Mucosa of descending colon (tissue), 3 donors: ENCODE data around the gene ANAPC2. TPM values are rescaled to one million over a fixed set of nuclear protein-coding genes. Genes with fewer than 3 reads are reported as not detected.

Source experiments
- ATAC-seq: fragments of 200-7000 bp; cut with Tn5 transposase; one replicate; pipeline ENCODE4 v1.9.1; 2020; ENCODE audit warnings: mild to moderate bottlenecking, moderate library complexity
- DNase-seq, 3 donors: peaks; one replicate each; pipeline ENCODE4 v3.0.0-alpha.2; 2020
- H3K36me3 ChIP-seq: fragments of 200-600 bp; one replicate; pipeline ENCODE4 v1.8.0; 2021; ENCODE audit warnings: low read depth, mild to moderate bottlenecking
- H3K4me1 ChIP-seq: fragments of 200-600 bp; one replicate; pipeline ENCODE4 v1.8.0; 2021; ENCODE audit warnings: low read depth, mild to moderate bottlenecking
- H3K4me3 ChIP-seq: fragments of 200-600 bp; one replicate; pipeline ENCODE4 v1.8.0; 2021; ENCODE audit warnings: mild to moderate bottlenecking
- H3K9me3 ChIP-seq: fragments of 200-600 bp; one replicate; pipeline ENCODE4 v1.8.0; 2021; ENCODE audit warnings: mild to moderate bottlenecking
- CTCF ChIP-seq: fragments of 200-600 bp; IDR thresholded peaks from one replicate; pipeline ENCODE4 v1.8.0; 2022; ENCODE audit warnings: antibody characterized with exemption, mild to moderate bottlenecking
- intact Hi-C, 2 donors: fragments of 100-400 bp; cut with DNase I in 1 of 2; cut with micrococcal nuclease in 1 of 2; formaldehyde crosslinking; loops; one replicate each; pipeline versions ENCODE4 v1.11.0 to v1.11.1; 2022; cut with DNase I, micrococcal nuclease
- total RNA-seq, 3 donors: library from RNA; stranded (reverse); fragmentation: NEBNext Ultra II Directional in 2 of 3; extraction: Animal tissue kit (Norgen Biotek cat#: 25700) in 2 of 3; gene quantifications; one replicate each; pipeline versions ENCODE4 v1.2.1 to v1.2.4, GENCODE V29; 2021 to 2023
- donor health status: DM: no; HTN: no; CAD: no; lungs with moderate emphysema.
- donor health status: DM: no; HTN: no; CAD: no.
- donor health status: DM: no; HTN: yes; CAD: no.

Gene ANAPC2
- total RNA-seq, 3 donors from 2014 or later, result 60.8 to 65.9 (median 61.7) TPM

GRCh38 chr9:137185921-137186320 lies 2.4 kb downstream of the ANAPC2 start:
- intact Hi-C loops, result no loop called here
- DNase-seq (no peak), ATAC-seq (no peak)
- Histone ChIP-seq H3K36me3 (no peaks in the 10 kb centered on the region), H3K9me3 (no peaks in the 10 kb centered on the region), H3K4me1 (peaks cover 39% of the 10 kb centered on the region), H3K4me3 (no peak overlapping the region)
- TF ChIP-seq CTCF, result no peak

DNA sequence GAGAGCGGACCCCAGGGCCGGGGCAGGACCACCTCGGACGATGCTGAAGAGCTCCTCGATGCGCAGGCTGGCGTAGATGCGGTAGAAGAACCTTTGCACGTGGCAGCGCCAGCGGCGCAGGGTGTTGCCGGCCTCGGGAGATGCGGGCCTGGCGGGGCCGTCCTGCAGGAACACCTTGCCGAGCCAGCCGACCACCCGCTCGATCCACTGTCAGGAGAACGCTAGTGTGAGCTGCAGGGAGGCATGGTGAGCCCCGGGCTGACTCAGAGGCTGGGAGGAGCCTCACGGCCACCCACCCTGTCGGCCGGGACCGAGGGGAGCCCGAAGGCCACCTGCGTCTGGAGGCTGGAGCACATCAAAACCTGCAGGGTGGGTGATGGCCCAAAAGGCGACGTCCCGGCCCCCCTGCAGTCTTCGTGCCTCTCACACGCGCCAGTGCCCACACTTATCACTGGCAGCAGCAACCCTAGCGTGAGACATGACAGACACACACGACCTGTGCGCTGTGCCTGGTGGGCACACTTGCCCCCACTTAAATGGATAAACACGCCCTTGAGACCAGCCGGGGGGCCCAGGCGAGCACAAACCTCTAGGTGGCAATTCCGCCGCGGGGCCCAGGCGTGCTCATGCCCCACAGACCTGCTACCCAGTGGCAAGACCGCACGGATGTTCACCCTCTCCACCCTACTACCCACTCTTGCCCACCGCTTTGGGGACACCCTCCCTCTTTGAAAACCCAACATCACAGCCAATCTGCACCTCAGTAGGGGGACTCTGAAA lies 3.3 kb downstream of the ANAPC2 start:
- no peak overlapping the region for H3K4me3 ChIP-seq
- ATAC-seq (no peak), DNase-seq (no peak)
- no peaks in the 10 kb centered on the region for H3K36me3 ChIP-seq
- intact Hi-C loops, result no loop called here
- H3K9me3 ChIP-seq, result no peaks in the 10 kb centered on the region
- H3K4me1 ChIP-seq, result peaks cover 32% of the 10 kb centered on the region
- no peak for TF ChIP-seq CTCF

DNA sequence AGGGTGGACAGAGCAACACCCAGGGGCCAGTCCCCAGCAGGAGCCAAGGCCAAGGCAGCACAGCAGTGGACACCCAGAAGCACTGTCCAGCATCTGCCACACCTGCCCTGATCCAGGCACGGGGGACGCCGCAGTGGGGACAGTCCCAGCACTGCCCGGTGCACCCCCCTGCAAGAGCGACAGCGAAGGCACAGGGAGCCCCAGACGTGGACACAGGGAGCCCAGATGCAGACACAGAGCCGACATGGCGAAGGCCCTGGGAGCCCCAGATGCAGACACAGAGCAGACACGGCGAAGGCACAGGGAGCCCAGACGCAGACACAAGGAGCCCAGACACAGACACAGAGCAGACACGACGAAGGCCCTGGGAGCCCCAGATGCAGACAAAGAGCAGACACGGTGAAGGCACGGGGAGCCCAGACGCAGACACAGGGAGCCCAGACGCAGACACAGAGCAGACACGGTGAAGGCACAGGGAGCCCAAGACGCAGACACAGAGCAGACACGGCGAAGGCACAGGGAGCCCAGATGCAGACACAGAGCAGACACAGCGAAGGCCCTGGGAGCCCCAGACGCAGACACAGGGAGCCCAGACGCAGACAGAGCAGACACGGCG lies 4.3 kb downstream of the ANAPC2 start:
- H3K4me1 ChIP-seq, result peaks cover 22% of the 10 kb centered on the region
- intact Hi-C loops, result no loop called here
- no peak for ATAC-seq
- no peak for TF ChIP-seq CTCF
- H3K9me3 ChIP-seq, result no peaks in the 10 kb centered on the region
- H3K4me3 ChIP-seq, result no peak overlapping the region
- no peak for DNase-seq
- peaks cover 3% of the 10 kb centered on the region for H3K36me3 ChIP-seq

GRCh38 chr9:137182836-137183235 lies 5.5 kb downstream of the ANAPC2 start:
- ATAC-seq (no peak), DNase-seq (no peak)
- intact Hi-C loops, result no loop called here
- TF ChIP-seq CTCF, result no peak
- Histone ChIP-seq H3K9me3 (no peaks in the 10 kb centered on the region), H3K4me3 (no peak overlapping the region), H3K36me3 (peaks cover 3% of the 10 kb centered on the region), H3K4me1 (peaks cover 20% of the 10 kb centered on the region)

- DNase-seq, result no peak
- TF ChIP-seq CTCF, result no peak
- H3K4me3 ChIP-seq, result no peak overlapping the region
- H3K9me3 ChIP-seq, result no peaks in the 10 kb centered on the region
- peaks cover 8% of the 10 kb centered on the region for H3K4me1 ChIP-seq
- intact Hi-C loops, result no loop called here
- no peak for ATAC-seq
- peaks cover 3% of the 10 kb centered on the region for H3K36me3 ChIP-seq
These were observed 6.7 kb downstream of the ANAPC2 start for GRCh38 chr9:137181680-137182079.
